ENCODE results near the gene NR1I3.

- TF ChIP-seq, protein P1, sequence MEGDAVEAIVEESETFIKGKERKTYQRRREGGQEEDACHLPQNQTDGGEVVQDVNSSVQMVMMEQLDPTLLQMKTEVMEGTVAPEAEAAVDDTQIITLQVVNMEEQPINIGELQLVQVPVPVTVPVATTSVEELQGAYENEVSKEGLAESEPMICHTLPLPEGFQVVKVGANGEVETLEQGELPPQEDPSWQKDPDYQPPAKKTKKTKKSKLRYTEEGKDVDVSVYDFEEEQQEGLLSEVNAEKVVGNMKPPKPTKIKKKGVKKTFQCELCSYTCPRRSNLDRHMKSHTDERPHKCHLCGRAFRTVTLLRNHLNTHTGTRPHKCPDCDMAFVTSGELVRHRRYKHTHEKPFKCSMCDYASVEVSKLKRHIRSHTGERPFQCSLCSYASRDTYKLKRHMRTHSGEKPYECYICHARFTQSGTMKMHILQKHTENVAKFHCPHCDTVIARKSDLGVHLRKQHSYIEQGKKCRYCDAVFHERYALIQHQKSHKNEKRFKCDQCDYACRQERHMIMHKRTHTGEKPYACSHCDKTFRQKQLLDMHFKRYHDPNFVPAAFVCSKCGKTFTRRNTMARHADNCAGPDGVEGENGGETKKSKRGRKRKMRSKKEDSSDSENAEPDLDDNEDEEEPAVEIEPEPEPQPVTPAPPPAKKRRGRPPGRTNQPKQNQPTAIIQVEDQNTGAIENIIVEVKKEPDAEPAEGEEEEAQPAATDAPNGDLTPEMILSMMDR (conservative IDR thresholded peaks at IDR 0.05; ENCODE audit: low read depth in 2 of 2) = no peak
- TF ChIP-seq, protein P2, sequence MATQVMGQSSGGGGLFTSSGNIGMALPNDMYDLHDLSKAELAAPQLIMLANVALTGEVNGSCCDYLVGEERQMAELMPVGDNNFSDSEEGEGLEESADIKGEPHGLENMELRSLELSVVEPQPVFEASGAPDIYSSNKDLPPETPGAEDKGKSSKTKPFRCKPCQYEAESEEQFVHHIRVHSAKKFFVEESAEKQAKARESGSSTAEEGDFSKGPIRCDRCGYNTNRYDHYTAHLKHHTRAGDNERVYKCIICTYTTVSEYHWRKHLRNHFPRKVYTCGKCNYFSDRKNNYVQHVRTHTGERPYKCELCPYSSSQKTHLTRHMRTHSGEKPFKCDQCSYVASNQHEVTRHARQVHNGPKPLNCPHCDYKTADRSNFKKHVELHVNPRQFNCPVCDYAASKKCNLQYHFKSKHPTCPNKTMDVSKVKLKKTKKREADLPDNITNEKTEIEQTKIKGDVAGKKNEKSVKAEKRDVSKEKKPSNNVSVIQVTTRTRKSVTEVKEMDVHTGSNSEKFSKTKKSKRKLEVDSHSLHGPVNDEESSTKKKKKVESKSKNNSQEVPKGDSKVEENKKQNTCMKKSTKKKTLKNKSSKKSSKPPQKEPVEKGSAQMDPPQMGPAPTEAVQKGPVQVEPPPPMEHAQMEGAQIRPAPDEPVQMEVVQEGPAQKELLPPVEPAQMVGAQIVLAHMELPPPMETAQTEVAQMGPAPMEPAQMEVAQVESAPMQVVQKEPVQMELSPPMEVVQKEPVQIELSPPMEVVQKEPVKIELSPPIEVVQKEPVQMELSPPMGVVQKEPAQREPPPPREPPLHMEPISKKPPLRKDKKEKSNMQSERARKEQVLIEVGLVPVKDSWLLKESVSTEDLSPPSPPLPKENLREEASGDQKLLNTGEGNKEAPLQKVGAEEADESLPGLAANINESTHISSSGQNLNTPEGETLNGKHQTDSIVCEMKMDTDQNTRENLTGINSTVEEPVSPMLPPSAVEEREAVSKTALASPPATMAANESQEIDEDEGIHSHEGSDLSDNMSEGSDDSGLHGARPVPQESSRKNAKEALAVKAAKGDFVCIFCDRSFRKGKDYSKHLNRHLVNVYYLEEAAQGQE (IDR thresholded peaks at IDR 0.05; ENCODE audit: unreplicated experiment) = no peak
- no peak for TF ChIP-seq POLR2AphosphoS5 (IDR thresholded peaks at IDR 0.05; ENCODE audit: low read depth)
- no peak for TF ChIP-seq STAT1 (IDR thresholded peaks at IDR 0.05; ENCODE audit: unreplicated experiment)
- TF ChIP-seq EZH2 (IDR thresholded peaks at IDR 0.05; ENCODE audit: low read depth, unreplicated experiment) = no peak
Measured at GRCh38 chr1:161189036-161189435, 49.0 kb downstream of the NR1I3 start.

Data from GM23338 (cell line).